ENCODE results near the gene GRIN2A. TPM values are rescaled to one million over a fixed set of nuclear protein-coding genes. Genes with fewer than 3 reads are reported as not detected.

The GRIN2A gene
- total and polyA plus RNA-seq, 5 experiments from 2014 or later, result not detected

DNA sequence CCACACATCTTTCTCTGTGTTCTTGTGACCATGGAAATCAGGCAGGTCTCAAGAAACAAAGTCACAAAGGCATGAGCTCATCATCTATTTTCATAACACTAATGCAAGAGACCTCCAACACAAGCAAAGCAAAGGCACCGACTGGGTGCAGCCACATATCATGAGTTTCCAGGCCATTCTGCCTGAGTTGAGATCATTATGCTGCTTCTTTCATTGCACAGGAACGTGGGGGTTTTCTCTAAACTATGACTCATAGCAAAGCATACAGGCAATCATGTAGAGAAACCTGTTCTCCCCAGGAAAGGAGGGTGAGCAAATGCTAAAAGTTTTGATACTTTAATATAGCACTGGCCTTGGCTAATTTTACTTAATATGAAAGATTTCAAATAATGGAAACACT lies 60.7 kb downstream of the GRIN2A start:
- ATAC-seq (no peak), DNase-seq (no peak)
- POLR2A ChIA-PET, result no interaction called here
- Mint-ChIP-seq H3K36me3 (no peaks in the 10 kb centered on the region), H3K27me3 (peaks cover 0 to 28% (median 10%) of the 10 kb centered on the region in 5 donors), H3K9me3 (peaks cover 0 to 9% (median 0%) of the 10 kb centered on the region in 9 donors), H3K4me3 (no peak overlapping the region), H3K4me1 (no peaks in the 10 kb centered on the region), H3K27ac (no peak overlapping the region)

DNA sequence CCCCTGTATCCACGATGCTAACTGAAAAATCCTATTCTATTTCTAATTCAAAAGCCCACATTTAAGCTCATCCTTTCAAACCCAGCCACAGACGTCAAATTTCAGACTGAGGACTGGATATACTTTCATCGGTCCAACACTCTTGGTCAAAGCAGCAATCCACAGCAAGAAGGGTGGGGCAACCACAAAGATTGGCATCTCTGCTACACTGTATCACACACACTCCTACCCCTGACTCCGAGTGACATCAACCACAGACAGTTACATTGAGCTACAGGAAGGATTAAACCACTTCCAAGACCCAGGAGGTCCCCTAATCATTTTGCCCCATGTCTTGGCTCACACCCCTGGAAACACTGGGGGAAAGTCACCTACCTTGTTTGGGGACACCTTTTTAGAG lies 61.3 kb downstream of the GRIN2A start:
- no peaks in the 10 kb centered on the region for H3K4me1 Mint-ChIP-seq
- H3K36me3 Mint-ChIP-seq, result no peaks in the 10 kb centered on the region
- DNase-seq (no peak), ATAC-seq (no peak)
- no peak overlapping the region for H3K27ac Mint-ChIP-seq
- H3K4me3 Mint-ChIP-seq, result no peak overlapping the region
- POLR2A ChIA-PET, result no interaction called here
- H3K9me3 Mint-ChIP-seq, result peaks cover 0 to 9% (median 0%) of the 10 kb centered on the region in 9 donors
- peaks cover 0 to 28% (median 10%) of the 10 kb centered on the region in 5 donors for H3K27me3 Mint-ChIP-seq

DNA sequence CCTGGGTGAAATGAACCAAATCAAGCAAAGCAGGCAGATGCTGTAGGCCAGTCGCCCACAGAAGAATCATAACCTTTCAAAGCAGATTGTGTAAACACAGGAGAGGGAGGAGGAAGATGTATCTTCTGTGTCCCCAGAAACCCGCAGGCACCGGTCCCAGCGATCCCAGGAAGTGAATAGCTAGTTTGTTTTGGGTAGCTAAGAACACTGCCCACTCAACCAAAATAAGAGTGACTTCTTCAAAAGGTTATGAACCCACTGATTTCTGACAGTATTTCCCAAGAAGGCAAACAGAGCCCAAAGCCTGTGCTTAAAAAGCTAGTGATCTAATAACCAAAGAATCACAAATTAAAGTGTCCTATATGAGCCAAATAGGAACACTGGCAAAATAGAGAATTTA lies 67.8 kb downstream of the GRIN2A start:
- Mint-ChIP-seq H3K4me1 (no peaks in the 10 kb centered on the region), H3K36me3 (no peaks in the 10 kb centered on the region), H3K27me3 (peaks cover 0 to 6% (median 2%) of the 10 kb centered on the region in 5 donors), H3K9me3 (peaks cover 0 to 9% (median 0%) of the 10 kb centered on the region in 9 donors), H3K27ac (no peak overlapping the region), H3K4me3 (no peak overlapping the region)
- POLR2A ChIA-PET, result no interaction called here
- DNase-seq (no peak), ATAC-seq (no peak)

DNA sequence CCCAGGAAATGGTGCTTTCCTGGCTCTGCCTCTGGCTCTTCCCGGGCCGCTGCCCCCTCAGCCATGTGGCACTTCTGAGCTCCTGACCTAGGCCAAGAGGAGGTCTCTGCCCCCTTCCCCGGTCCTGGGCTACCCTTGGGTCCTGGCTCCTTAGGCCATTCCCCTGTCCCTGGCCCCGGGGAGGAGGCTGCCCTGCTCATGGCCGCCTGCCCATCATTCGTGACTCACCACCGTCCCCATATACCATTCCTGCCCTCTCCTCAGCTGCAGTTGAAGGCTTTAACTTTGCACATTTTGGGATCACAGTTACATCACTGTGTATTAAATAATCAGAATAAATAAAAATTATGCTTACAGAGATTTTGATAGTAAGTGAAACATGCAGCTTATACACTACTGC lies 69.0 kb downstream of the GRIN2A start:
- no peak overlapping the region for H3K27ac Mint-ChIP-seq
- no peak for ATAC-seq
- POLR2A ChIA-PET, result no interaction called here
- no peaks in the 10 kb centered on the region for H3K4me1 Mint-ChIP-seq
- DNase-seq, result no peak
- H3K36me3 Mint-ChIP-seq, result no peaks in the 10 kb centered on the region
- H3K9me3 Mint-ChIP-seq, result peaks cover 0 to 5% (median 0%) of the 10 kb centered on the region in 9 donors
- peaks cover 0 to 8% (median 2%) of the 10 kb centered on the region in 5 donors for H3K27me3 Mint-ChIP-seq
- H3K4me3 Mint-ChIP-seq, result no peak overlapping the region

DNA sequence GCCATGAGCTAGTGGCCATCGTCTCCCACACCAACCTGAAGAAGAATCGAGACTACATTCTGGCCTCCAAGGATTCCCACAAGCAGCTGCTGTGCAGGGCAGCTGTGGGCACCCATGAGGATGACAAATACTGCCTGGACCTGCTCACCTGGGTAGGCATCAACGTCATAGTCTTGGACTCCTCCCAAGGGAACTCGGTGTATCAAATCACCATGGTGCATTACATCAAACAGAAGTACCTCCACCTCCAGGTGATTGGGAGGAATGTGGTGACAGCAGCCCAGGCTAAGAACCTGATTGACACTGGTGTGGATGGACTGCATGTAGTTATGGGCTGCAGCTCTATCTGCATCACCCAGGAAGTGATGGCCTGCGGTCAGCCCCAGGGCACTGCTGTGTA lies 70.2 kb downstream of the GRIN2A start:
- Mint-ChIP-seq H3K36me3 (no peaks in the 10 kb centered on the region), H3K4me3 (no peak overlapping the region), H3K9me3 (peaks cover 0 to 7% (median 0%) of the 10 kb centered on the region in 9 donors), H3K27ac (no peak overlapping the region), H3K4me1 (no peaks in the 10 kb centered on the region), H3K27me3 (peaks cover 0 to 8% (median 2%) of the 10 kb centered on the region in 5 donors)
- POLR2A ChIA-PET, result no interaction called here
- DNase-seq (no peak), ATAC-seq (no peak)

DNA sequence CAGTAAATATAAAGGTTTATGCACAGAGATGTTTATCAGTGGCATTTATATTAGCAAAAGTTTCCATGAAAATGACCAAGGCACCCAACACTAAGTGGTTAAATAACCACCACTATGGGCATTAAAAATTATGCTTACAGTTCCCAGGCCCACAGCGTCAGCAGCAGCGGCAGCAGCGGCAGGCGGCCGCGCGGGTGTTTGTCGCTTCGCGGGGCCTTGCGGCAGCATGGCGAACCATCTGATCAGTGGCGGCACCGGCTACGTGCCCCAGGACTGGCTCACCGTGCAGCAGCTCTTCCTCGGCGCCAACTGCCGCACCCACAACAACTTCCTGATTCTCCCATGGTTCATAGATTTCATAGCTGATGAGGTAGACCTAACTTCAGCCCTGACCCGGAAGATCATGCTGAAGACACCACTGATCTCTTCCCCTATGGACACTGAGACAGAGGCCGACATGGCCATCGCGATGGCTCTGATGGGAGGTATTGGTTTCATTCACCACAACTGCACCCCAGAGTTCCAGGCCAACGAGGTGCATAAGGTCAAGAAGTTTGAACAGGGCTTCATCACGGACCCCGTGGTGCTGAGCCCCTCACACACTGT lies 71.0 kb downstream of the GRIN2A start:
- POLR2A ChIA-PET, result no interaction called here
- Mint-ChIP-seq H3K36me3 (no peaks in the 10 kb centered on the region), H3K9me3 (peaks cover 0 to 7% (median 0%) of the 10 kb centered on the region in 9 donors), H3K27ac (no peak overlapping the region), H3K27me3 (peaks cover 0 to 16% (median 2%) of the 10 kb centered on the region in 5 donors), H3K4me3 (no peak overlapping the region), H3K4me1 (no peaks in the 10 kb centered on the region)
- DNase-seq (no peak), ATAC-seq (no peak)

DNA sequence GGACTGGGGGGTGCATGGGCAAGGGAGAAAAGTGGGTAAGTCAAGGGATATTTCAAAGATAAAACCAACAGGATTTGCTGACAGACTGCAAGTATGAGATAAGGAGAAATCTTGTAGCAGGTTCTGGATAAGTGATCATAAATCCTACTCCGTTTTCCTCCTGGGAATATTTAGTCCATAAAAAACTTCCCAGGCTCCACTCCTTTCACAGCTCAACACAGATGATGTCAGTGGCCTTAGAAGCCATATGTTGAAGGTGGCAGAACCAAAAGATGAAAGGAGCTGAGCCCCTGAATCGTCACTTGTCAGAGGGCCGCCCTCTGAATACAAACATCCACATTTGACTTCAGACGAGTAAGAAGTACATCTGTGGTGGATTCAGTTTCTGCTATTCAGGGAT lies 71.7 kb downstream of the GRIN2A start:
- Mint-ChIP-seq H3K36me3 (no peaks in the 10 kb centered on the region), H3K27ac (no peak overlapping the region), H3K4me1 (no peaks in the 10 kb centered on the region), H3K4me3 (no peak overlapping the region), H3K27me3 (peaks cover 0 to 17% (median 2%) of the 10 kb centered on the region in 5 donors), H3K9me3 (peaks cover 0 to 7% (median 0%) of the 10 kb centered on the region in 9 donors)
- no peak for ATAC-seq
- no peak for DNase-seq
- POLR2A ChIA-PET, result no interaction called here

DNA sequence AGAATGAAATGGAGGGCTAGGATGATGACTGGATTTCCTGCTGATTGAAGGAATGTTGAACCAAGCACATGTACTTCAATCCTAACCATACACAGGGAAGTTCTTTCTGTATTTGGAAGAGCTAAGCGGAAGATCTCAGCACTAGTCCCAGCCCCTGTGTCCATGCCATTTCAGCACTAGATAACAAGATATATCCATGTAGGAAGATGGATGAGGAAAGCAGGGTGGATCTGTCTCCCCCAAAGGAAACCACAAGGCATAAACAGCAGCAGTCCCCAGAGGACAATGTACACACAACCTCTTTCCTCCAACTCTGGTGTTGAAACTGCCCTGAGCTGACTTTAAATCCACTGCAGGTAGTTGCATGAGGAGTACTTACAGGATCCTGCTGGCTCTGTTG lies 75.1 kb downstream of the GRIN2A start:
- H3K9me3 Mint-ChIP-seq, result peaks cover 2 to 8% (median 6%) of the 10 kb centered on the region in 9 donors
- no peaks in the 10 kb centered on the region for H3K36me3 Mint-ChIP-seq
- DNase-seq (no peak), ATAC-seq (no peak)
- peaks cover 0 to 36% (median 7%) of the 10 kb centered on the region in 5 donors for H3K27me3 Mint-ChIP-seq
- H3K4me3 Mint-ChIP-seq, result no peak overlapping the region
- POLR2A ChIA-PET, result no interaction called here
- H3K4me1 Mint-ChIP-seq, result no peaks in the 10 kb centered on the region
- H3K27ac Mint-ChIP-seq, result no peak overlapping the region

DNA sequence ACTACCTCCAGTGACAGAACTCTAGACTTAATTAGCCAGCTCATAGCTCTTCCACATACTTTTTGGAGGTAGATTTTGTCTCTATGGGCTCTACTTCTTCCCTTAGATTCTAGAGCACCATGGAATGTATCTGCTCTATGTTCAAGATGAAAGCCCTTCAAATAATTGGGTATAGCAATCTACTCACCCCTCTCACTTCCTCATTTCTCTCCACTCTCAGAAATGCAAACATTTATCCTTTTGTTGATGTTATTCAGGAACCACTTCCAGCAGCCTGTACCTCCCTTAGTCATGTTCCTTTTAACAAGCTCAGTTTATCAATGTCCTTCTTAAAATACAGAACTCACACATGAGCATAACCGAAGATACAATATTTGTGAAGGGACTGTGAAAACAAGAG lies 78.5 kb downstream of the GRIN2A start:
- Mint-ChIP-seq H3K4me1 (no peaks in the 10 kb centered on the region), H3K27me3 (peaks cover 0 to 31% (median 7%) of the 10 kb centered on the region in 5 donors), H3K9me3 (peaks cover 3 to 19% (median 8%) of the 10 kb centered on the region in 9 donors), H3K36me3 (no peaks in the 10 kb centered on the region), H3K4me3 (no peak overlapping the region), H3K27ac (no peak overlapping the region)
- ATAC-seq (no peak), DNase-seq (no peak)
- POLR2A ChIA-PET, result no interaction called here

DNA sequence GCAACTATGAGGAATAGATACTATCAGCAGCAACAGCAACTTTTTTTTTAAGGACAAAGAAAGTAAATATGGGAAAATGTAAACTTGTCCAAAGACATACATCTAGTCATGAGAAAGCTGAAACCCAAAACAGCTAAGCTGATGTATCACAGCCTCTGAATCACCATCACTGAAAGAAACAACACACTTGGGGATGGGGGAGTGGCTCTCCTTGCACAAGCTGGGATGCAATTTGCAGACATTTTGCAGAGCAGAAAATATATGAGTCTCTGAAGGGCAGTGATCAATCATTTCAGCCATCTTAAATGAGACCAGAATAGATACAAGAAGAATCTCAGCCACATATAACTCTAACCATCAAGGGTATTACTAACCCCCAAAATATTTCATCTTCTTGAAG lies 79.1 kb downstream of the GRIN2A start:
- POLR2A ChIA-PET, result no interaction called here
- Mint-ChIP-seq H3K4me1 (no peaks in the 10 kb centered on the region), H3K27me3 (peaks cover 0 to 31% (median 7%) of the 10 kb centered on the region in 5 donors), H3K36me3 (no peaks in the 10 kb centered on the region), H3K27ac (no peak overlapping the region), H3K9me3 (peaks cover 3 to 19% (median 8%) of the 10 kb centered on the region in 9 donors), H3K4me3 (no peak overlapping the region)
- no peak for DNase-seq
- ATAC-seq, result no peak

DNA sequence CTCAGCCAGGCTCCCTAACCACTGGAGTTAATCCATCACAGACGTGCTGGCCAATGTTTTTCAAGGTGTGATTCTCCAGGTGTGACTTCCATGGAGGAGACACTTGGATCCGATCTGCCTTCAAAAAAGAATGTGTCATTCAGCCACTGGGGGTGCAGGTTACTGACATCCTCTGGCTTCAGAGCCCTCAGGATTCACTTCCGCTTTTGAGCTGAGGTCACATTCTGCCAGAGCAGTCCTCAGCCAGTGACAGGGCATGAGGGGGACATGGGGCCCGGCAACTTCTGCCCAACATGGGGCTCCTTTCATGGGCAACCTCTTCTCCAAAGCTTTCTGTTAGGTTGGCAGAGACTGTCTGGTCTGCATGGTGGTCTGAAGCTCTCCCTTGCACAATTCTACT lies 81.4 kb downstream of the GRIN2A start:
- H3K9me3 Mint-ChIP-seq, result peaks cover 3 to 19% (median 11%) of the 10 kb centered on the region in 9 donors
- no peak overlapping the region for H3K27ac Mint-ChIP-seq

DNA sequence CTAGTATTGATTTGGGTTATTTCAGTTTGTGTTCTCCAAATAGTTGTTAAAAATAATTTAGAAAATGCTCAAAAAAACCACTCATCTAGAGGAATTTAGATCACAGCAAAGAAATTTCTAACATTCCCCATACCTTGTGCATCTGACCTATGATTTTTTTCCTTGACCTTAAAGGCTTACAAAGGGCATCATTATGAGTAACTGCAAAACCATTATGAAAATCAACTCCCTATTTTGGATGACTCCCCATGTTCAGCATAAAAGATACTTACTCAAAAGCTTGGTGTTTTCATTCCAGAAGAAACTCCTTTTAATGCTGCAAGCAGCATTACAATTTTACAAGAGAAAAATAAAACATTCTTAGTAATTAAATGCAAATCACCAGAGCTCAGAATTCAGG lies 83.2 kb downstream of the GRIN2A start:
- DNase-seq (no peak), ATAC-seq (no peak)
- H3K27me3 Mint-ChIP-seq, result peaks cover 3 to 15% (median 5%) of the 10 kb centered on the region in 5 donors
- no peak overlapping the region for H3K27ac Mint-ChIP-seq
- POLR2A ChIA-PET, result no interaction called here
- no peak overlapping the region for H3K4me3 Mint-ChIP-seq
- no peaks in the 10 kb centered on the region for H3K4me1 Mint-ChIP-seq
- H3K36me3 Mint-ChIP-seq, result peaks cover 0 to 6% (median 0%) of the 10 kb centered on the region in 3 donors
- H3K9me3 Mint-ChIP-seq, result peaks cover 3 to 21% (median 11%) of the 10 kb centered on the region in 9 donors

More for the DNA sequence above, 81.4 kb downstream of the GRIN2A start:
- POLR2A ChIA-PET, result no interaction called here
- Mint-ChIP-seq H3K27me3 (peaks cover 3 to 22% (median 8%) of the 10 kb centered on the region in 5 donors), H3K4me3 (no peak overlapping the region), H3K4me1 (no peaks in the 10 kb centered on the region), H3K36me3 (peaks cover 0 to 6% (median 0%) of the 10 kb centered on the region in 3 donors)
- ATAC-seq, result no peak
- no peak for DNase-seq

DNA sequence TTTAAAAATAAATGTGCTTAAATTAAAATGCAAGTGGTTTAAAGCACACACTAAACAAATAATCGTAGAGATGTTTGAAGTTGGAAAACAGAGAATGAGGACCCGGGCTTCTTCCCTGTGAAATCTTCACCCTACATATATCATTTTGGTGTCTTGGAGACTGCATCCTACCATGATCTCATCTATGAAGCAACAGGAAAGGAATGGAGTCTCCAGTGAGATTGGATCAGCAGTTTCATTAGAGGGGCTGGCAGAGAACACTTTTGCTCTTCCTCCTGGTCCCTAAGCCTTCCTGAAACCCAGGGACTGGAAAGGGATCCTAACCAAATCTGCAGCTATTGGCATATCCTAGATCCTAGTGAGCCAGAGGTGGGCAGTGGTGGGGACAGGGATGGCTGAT lies 85.0 kb downstream of the GRIN2A start:
- POLR2A ChIA-PET, result no interaction called here
- DNase-seq (no peak), ATAC-seq (no peak)
- Mint-ChIP-seq H3K4me3 (no peak overlapping the region), H3K9me3 (peaks cover 1 to 16% (median 9%) of the 10 kb centered on the region in 9 donors), H3K27ac (no peak overlapping the region), H3K36me3 (peaks cover 0 to 6% (median 0%) of the 10 kb centered on the region in 3 donors), H3K4me1 (no peaks in the 10 kb centered on the region), H3K27me3 (peaks cover 0 to 12% (median 4%) of the 10 kb centered on the region in 5 donors)

DNA sequence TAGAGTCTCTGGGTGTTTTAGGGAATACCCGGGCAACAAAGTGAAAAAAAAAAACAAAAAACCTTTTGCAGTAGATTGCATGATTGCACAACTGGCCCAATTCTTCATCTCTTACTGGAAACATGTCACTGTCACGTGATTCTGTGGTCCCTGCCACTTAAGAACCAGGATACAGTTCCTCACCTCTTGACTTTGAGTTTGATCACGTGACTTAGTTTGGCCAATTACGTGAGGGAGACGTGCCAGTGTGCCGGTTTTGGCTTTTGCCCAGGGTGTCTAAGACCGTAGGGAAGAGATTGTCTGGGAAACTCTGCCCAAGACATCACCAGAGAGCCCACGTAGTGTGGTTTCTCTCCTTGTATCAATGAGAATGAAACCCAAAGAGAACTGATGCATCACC lies 88.7 kb downstream of the GRIN2A start:
- H3K9me3 Mint-ChIP-seq, result peaks cover 0 to 12% (median 3%) of the 10 kb centered on the region in 9 donors
- H3K36me3 Mint-ChIP-seq, result peaks cover 0 to 10% (median 0%) of the 10 kb centered on the region in 3 donors
- DNase-seq (no peak), ATAC-seq (no peak)
- POLR2A ChIA-PET, result no interaction called here
- H3K27me3 Mint-ChIP-seq, result peaks cover 0 to 16% (median 5%) of the 10 kb centered on the region in 5 donors
- H3K4me3 Mint-ChIP-seq, result no peak overlapping the region
- no peak overlapping the region for H3K27ac Mint-ChIP-seq
- H3K4me1 Mint-ChIP-seq, result no peaks in the 10 kb centered on the region

All from naive thymus-derived CD8-positive, alpha-beta T cell (primary cell).